HG03025 (cell line): ENCODE data around the gene C15orf39.
"Not testable (repeated sequence)": the region's sequence is repeated elsewhere in the genome, so short reads cannot be mapped to it uniquely, and the experiment has no call there.

ENCODE experiments used
- ATAC-seq: cut with Tn5 transposase; IDR thresholded peaks from one replicate; pipeline ENCODE4 v1.9.1; 2021; ENCODE audit warnings: mild to moderate bottlenecking, moderate library complexity; ENCODE audit not compliant: unreplicated experiment, low FRiP score

The C15orf39 gene

DNA sequence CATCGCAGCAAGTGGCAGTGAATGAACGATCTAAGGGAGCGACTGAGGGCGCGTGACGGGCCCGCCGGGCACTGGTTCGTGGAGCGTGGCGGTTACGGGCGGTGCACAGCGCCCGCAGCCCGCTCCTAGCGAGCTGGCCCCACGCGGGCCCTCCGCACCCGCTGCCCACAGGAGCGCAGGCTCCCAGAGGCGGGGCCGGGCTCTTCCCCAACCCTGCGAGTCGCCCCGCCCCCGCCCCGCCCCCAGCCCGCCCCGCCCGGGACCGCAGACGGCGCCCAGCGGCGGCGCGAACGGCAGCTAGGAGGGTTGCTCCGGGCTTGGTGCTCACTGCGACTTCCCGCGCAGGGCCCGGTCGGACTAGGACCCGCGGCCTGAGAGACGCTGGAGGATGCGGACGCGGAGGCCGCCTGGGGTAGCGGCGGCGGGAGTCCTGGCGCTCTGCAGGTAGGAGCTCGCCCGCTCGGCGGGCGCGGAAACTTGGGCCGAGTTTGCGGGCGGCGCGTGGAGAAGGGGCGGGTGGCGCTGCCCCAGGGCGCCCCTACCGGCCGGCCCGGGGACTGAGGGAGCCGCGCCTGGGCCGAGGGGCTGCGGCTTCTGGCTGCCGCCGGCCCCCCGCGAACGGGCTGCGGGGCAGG is at the start of gene C15orf39:
Gene C15orf39 (plus strand): TSS at position 267 of the 635 bp plus-strand sequence. CDS start 4,167 bp downstream, outside the sequence.
- peak; percentile 35 for ATAC-seq

DNA sequence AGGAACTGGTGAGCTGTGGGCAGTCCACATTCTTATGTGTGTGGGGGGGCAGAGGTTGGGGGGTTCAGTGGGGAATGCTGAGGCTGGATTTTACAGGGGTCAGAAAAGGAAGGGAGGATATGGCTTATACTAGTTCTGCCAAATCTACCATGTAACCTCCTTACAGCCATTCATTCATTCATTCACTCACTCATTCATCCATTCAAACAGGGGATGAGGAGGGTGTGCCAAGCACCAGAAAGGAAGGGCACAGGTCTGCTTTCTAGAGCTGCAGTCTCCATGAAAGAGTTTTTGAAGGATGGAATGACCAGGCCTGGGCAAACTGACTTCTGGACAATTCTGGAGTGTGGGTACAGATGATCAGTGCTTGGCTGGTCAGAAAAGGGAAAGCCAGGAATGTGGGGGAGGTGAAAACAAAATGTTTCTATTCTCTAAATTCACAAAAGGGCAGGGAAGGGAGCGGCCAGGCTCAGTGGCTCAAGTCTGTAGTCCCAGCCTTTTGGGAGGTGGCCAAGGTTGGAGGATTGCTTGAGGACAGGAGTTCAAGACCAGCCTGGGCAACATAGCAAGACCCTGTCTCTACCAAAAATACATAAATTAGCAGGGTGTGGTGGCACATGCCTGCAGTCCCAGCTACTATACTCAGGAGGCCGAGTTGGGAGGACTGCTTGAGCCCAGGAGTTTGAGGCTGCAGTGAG is 49.2 kb upstream of the C15orf39 start:
- no peak for ATAC-seq

DNA sequence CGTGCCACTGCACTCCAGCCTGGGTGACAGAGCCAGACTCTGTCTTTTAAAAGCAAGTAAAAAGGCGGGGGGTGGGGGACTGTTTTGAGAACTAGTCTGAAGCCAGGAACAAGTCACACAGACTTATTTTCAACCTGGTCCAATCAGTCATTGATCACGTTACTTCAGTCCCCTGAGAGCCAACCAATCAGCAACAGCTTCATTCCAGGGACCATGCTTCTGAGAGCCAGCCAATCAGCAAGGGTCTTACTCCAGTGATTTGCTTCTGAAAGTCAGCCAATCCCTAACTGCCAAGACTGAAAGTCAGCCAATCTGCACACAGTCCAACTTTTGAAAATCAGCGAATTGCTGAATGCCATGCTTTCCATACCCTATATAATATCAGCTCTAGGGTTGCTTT is 48.6 kb upstream of the C15orf39 start:
- ATAC-seq: no peak

DNA sequence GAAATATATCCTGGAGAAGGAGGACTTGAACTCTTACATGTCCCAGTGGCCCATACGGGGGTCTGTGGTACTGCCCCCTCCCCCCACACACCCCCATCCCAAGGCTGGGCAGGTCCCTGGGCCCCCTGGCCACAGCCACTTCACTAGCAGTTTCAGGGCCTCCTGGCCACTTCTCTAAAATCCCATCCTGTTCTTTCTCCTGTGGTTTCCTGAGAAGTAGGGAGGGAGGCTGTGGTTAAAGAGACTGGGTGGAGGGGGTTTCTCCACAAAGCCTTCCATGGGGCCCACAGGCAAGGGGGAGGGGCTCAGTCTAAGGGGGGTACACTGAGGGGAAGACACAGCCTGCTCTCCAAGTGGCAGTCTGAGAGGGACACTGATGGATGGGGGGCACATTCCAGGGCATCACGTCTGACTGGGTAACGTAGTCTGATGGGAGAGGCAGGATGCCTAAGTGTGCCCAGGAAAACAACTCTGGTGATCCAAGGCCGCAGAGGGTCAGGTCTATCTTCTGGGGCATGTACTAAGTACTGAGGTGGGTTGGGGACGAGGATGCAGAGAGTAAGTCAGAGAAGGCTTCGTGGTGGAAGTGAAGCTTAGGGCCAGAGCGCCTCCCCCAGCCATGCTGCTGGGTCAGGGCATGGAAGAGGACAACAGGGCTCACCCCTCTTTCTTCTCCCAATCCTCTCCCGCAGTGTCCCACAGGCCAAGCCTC is 48.0 kb upstream of the C15orf39 start:
- ATAC-seq: no peak

DNA sequence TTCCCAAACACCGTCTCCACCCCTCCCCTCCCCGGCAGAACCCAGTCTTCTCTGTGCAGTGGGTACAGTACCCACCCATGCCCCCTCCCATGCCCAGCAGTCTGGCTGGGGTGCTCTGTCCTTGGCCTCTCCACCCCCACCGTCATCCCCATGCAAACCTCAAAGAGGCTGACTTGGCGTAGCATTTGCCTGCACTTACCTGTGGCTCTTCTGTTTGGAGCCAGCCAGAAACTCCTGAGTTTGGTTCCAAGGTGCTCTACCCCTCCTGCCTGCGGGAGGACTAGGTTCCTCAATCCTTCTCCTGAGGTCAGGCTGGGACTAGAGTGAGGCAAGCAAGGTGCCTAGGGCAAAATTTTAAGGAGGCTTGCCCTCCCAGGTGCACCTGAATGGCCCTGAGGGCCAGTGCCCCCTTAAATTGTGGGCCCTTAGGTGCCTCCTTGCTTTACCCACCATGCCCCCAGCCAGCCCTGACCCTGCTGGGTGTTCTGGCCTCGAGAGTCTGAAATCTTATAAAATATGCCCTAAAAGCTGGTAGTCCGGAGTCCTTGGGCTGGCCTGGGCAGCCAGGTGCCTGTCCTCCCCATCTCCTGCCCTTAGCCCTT is 47.1 kb upstream of the C15orf39 start:
- ATAC-seq: no peak

DNA sequence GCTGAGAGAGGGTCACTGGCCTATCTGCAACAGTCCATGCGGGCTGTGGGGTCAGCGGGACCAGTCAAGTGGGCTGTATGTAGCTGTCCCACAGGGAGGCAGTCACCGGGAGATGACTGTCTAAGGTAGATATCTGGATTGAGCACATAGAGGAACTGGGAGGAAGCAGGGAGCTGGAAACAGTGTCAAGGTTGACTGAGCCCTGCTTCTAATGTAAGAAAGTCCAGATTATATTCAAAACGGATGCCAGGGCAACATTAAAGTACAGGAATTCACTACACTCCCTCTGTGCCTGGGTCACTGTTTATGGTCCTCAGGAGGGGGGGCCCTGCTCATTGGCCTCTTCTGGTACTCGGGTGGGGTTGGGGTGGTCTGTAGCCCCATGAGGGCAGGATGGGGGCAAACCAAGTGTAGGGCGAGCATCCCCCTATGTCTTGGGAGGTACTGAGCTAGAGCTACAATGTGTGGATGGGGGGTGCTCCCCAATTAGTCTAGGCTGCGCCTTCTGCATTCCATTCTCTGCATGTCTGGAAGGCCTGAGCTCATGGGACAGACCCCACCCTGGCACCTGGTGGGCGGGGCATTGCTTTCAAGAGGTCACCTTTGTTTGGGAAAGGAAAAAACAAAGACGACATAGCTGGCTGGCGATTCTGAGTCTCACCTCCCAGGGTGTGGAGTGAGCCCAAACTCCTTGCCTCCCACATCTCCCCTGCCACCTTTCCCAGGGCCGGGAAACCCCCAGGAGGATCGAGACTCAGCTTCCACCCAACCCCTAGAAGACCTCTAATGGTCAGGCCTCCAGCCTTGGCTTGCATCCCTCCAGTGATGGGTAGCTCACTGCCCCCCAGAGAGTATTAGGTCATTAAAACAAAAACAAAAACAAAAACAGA is 45.1 kb upstream of the C15orf39 start:
- no peak for ATAC-seq

DNA sequence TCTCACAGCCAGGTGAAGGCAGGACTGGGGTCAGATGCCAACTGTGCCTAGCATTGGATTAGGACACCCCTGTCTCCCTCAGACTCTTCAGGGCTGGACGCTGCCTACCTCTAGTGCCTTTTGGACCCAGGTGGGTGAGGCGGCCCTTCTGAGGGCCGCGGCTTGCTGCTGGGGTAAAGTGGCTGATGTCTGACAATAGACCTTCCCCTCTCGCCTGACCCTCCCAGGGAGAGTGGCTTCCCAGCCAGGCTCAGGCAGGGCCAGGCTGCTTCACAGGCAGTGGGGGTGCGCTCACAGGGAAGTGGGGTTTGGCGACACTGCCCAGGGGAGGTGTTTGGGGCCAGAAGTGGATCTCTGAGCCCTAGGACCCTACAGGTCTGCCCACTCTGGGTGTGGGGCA is 43.3 kb upstream of the C15orf39 start:
- ATAC-seq: no peak

DNA sequence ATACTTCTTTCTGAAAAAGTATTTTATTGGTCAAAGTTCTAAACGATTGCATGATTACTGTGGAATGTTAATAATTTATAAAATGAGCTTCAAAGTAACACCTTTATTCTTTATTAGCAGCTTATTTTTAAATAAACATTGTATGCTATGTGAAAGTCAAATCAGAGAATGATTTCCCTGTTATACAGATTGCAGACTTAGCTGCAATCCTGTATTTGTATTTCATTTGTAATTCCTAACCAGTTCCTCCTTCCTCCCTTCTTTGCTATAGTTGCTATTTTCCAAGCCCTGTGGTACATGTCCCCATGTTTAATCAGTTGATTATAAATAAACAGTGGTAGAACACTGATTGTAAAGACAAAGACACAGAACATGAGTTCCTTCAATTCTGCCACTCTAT is 42.4 kb upstream of the C15orf39 start:
- ATAC-seq: no peak

DNA sequence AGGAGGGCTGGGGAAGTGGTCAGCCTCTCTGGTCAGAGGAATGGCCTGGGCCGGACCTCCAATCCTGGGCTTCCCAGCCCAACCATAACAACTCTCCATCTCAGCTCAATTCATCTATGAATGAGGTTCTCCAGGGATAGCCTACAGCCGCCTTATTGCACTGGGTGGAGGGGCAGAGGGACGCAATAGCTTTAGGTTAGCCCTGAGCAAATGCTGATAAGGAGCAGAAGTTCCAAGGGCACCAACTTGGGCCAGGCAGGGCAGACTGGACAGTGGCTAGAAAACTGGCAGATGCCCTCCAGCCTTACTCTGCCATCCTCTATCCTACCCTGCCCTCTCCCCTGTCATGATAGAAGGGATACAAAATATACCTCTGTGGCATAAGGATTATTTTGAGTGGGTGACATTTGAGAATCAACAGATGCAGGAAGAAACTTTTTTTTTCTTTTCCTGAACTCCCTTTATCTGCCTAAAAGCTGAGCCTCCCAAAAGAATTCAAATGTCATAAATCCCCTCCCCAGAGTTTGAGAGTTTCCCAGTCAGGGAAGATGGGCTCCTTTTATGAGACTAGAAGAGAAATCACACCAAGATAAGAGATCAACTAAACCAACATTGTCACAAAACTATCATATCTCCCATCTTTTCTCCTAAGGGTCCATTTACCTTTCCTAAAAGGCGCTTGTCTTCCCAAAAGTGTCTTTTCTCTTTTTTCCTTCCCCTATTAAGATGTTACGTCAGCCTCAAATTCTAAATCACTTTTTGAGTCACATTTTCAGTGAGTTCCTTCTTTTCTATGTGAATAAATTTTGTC is 40.4 kb upstream of the C15orf39 start:
- ATAC-seq: no peak

DNA sequence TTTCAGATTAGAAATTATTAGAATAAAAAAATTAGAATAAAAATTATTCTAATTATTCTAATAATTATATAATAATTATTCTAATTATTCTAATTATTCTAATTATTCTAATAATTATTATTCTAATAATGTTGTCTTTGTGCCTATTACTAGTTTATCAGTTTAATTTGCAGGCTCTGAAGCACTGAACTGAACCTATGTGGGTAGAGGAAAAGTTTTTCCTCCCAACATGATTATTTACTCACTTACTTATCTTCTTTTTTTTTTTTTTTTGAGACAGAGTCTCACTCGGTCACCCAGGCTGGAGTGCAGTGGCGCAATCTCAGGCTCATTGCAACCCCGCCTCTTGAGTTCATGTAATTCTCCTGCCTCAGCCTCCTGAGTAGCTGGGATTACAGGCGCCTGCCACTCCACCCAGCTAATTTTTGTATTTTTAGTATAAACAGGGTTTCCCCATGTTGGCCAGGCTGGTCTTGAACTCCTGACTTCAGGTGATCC is 39.7 kb upstream of the C15orf39 start:
- ATAC-seq: no peak

DNA sequence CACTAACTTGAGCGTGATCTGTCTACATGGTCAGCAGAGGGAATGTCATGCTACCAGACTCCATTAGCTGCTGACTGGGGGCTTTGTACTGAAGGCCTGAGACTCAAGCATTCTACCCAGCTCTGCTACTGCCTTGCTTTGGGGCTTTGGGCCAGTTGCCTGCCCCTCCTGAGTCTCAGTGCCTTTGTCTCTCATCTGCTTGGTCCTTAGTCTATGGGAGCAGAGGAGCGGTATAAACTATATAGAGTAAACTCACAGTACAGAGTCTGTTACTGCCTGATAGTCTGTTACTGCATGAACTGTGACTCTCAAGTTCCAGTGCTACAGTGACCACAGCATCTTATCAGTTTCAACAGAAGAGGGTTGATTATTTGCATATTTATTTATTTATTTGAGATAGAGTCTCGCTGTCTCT is 38.5 kb upstream of the C15orf39 start:
- ATAC-seq: no peak

DNA sequence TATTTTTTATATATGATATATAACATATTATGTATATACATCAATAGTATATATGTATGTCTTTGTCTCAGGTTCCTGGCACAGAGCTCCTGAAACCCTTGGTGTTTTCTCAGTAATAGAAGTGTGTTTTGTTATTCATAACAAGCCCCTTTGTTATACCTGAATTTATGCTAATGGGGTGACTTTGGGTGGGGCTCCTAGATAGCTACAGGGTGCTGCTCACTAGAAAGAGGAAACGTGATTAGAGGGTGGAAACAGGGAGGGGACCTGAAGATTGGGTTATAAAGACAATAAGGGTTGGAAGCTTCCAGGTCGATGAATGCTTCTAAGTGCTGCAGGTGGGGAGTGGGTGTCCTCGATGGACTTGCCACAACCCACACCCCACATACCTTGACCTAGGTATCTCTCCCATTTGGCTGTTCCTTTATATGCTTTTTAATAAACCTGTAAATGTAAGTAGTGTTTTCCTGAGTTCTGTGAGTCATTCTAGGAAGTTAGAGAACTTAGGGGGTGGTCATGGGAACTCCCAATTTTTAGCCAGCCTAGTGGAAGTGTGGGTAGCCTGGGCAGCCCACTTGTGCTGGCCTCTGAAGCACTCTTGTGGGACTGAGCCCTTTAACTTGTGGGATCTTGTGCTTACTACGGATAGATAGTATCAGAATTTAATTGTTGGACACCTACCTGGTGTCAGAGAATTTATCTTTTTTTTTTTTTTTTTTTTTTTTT is 36.9 kb upstream of the C15orf39 start:
- ATAC-seq: no peak

DNA sequence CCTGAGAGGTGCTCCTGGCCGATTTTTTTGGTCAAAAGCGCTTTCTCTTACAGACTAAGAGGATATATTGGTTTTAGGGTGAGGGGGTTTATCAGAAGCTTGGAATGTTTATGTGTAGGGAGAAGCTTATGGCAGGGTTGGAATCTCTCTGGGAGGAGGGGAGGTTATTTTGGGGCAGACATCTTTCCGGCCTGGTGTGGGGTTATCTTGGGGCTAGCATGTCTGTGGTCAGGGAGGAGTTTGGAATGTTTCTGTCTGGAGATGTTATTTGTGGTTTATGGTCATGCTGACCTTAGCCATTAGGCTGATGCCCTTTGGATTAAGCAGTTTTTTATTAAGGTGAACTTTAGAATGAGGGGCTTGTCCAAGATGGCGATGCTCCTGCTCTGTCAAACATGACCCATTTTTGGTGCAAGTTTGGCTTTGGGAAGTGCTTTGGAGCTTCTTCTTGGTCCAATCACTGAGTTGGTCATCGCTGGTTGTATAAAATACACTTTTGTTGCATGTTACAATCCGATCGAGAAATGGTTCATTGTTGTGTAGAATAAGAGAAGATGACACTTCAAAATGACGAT is 35.1 kb upstream of the C15orf39 start:
- ATAC-seq: not testable (repeated sequence)

DNA sequence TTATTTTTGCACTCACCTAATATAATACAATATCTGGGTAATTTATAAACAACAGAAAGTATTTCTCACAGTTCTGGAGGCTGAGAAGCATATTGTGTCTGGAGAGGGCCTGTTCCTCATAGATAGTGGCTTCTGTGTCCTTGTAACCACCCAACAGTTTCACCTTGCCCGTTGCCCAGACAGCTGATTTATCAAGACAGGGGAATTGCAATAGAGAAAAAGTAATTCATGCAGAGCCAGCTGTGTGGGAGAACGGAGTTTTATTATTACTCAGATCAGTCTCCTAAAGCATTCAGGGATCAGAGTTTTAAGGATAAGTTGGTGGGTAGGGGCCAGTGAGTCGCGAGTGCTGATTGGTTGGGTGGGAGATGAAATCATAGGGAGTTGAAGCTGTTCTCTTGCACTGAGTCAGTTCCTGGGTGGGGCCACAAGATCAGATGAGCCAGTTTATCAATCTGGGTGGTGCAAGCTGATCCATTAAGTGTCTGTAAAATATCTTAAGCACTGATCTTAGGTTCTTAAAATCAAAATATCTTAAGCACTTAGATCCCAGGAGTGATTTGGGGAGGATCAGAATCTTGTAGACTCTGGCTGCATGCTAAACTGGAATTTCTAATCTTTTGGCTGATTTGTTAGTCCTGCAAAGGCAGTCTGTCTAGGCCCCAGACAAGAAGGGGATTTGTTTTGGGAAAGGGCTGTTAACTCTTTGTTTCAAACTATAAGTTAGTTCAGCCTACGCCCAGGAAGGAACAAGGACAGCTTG is 33.9 kb upstream of the C15orf39 start:
- ATAC-seq: no peak

DNA sequence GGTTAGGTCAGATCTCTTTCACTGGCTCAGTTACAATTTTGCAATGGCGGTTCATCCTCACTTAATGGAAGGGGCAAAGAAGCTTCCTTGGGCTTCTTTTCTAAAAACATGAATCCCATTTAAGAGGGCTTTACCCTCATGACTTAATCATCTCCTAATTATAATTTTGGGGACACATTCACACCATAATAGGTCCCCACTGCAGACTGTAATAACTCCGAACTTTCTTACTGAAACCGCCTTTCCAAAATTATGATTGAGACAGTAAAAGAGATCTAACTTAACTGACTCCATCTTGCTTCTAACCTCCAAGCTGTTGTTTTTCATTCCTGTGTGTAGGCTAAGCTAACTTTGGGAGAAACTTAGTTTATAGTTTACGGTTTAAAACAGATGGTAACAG is 33.3 kb upstream of the C15orf39 start:
- ATAC-seq: no peak

DNA sequence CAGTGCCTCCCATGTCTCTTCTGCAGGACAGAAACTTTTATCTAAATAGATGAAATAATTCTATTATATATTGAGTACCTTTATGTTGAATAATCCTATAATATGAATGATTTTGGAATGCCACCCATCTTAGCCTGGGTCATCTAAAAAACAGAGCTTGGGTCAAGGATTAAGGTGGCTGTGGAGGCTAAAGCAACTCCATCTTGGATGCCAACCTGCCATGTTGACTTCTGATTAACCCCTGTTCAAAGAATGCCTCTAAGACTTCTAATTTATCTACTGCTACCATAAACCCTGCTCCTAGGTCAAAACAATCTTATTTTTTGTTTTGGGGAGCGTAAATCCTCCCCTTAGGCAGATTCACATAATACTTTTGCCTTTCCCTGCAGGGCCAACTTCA is 31.5 kb upstream of the C15orf39 start:
- ATAC-seq: no peak

DNA sequence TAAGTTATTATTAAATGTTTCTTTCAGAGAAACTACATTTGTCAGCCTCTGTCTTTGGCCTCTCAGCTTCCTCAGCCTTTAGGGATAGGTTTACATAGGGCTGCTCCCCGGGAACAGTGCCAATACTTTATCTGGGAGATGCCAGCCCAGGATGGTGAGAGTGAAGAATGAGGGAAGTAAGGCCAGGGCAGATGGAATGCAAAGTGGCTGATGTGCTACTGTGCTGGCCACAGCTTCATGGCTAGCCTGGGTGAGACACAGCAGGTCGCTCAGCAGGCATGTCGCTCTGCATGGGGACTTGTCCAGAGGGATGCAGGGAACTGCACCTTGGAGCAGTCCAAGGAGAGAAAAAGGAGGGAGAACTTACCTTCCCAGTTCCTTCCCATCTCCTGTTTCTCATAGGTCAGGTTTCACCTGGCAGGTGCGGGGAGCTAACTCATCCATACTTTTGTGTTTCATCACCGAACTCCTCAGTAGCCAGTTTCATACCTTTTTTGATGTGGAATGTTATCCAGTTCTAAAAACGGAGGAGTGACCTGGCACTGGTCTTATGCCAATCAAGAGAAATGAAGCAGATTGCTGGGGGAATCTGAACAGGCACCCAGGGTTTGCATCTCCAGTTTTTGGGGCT is 30.9 kb upstream of the C15orf39 start:
- no peak for ATAC-seq
